Stimulated activated CD8-positive, alpha-beta memory T cell treated with anti-CD3 and anti-CD28 coated beads, Interleukin-2, amount 100 ng/mL, for 1 hour (primary cell): ENCODE data around the gene SFSWAP.
"Not testable (repeated sequence)": the region's sequence is repeated elsewhere in the genome, so short reads cannot be mapped to it uniquely, and the experiment has no call there.

ENCODE experiments used
- DNase-seq, 2 donors: peaks; one replicate each; pipeline ENCODE4 v3.0.0-alpha.2; 2020; ENCODE audit warnings: low read depth in 2 of 2

SFSWAP gene

DNA sequence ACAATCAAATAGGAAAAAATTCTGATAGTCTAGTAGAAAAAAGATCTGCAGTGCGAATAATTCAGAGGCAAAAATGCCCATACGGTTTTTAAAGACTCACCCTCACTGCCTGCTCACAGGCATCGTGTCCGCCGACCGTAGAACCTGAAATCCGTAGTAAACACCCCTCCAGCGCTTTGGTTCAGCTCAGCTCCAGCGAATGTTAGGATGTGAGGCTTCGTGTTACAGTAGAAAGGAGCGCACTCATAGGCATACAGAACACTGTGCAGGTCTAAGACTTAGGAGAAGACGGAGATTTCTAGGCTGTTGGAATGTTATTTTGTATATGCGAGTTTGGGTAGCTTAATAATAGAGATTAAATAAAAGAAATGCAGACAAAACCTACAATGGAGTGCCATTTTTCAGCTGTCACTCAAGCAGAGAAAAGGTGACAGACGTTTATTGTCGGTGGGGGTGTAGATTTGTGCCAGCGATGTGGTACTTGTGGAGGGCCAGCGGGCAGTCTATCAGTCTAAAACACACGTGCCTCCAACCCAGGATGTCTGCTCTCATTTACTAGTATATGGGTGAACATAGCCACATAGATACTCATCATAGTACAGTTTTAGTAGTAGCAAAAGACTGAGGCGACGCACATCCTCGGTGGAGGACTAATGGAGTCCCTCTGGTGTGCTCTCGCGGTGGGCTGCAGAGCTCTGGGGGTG, 25.7 kb downstream of the SFSWAP start:
- DNase-seq, result no peak

DNA sequence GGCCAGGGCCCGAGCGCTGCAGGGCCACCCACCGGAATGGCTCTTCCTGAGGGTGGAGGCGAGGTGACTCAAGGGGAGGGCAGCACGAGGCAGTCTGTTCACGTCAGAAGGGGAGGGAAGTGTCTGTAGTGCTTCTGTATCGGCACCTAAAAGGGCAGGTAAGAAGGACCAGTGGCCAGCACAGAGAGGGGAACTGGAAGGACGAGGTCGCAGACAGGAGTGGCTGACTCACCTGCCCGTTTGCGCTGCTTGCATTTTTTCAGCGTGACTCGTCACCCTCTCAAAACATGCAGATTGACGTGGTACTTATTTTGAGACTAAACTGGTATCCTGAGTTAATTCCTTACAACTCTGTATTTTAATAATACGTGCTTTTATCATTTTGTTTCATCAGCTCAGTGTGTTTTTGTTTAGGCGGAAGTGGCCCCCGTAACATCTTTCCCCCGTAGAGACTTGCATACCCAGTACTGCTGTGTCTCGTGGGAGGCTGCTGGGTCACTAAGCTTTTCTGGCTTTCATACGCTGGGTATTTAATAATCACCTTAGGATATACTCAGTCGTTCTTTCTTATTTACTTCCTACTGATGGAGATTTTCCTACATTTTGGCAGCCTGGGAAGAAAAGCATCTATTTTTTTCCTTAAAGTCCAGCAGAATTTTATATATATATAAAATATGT, 26.4 kb downstream of the SFSWAP start:
- no peak for DNase-seq

DNA sequence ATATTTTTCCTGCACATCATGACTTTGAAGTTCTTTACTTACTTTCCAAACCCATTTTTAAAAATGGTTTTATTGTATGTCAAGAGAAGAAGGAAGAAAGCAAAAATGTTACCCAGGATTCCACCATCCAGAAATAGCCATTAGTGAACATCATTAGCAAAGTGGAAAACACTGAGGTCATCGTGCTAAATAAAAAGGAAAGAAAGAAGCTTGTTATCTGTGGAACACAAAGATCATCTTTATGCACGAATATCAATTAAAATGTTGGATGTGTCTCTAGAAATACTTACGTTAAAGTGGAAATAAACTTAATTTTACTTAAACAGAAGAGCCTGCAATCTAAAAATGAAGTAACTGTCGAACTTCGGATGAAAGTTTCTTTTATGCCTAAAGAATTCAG, 27.3 kb downstream of the SFSWAP start:
- DNase-seq, result no peak

GRCh38 chr12:131740626-131741025, 29.7 kb downstream of the SFSWAP start:
- no peak for DNase-seq

- not testable (repeated sequence) for DNase-seq
These were observed 31.9 kb downstream of the SFSWAP start for GRCh38 chr12:131742761-131743160.

DNA sequence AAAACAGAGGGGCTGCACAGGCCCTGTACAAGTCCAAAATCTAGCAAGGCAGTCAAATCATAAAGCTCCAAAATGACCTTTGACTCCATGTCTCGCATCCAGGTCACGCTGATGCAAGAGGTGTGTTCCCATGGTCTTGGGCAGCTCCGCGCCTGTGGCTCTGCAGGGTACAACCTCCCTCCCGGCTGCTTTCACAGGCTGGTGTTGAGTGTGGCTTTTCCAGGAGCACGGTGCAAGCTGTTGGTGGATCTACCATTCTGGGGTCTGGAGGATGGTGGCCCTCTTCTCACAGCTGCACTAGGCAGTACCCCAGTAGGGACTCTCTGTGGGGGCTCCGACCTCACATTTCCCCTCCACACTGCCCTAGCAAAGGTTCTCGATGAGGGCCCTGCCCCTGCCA, 32.5 kb downstream of the SFSWAP start:
- not testable (repeated sequence) for DNase-seq

GRCh38 chr12:131743880-131744279, 33.0 kb downstream of the SFSWAP start:
- not testable (repeated sequence) for DNase-seq

- not testable (repeated sequence) for DNase-seq
These were observed 33.8 kb downstream of the SFSWAP start for GRCh38 chr12:131744675-131745074.

DNA sequence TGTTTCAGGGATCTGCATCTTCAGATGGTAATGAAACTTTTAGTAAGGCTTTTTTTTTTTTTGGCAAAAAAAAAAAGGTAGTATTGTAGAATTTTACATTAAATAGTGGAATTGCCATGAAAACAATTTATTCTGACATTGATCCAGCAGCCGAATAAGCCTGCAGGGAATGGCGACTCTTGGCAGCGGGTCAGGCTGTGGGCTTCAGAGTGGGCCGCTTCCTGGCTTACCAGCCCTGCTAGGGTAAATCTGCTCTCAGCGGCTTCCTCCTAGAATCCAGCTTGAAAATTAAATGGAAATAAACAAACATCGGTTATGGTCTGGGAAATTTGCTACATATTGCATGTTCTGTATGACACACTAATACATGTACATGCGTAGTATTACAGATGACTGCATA, 34.8 kb downstream of the SFSWAP start:
- no peak for DNase-seq

GRCh38 chr12:131747276-131748177, 36.6 kb downstream of the SFSWAP start:
- no peak for DNase-seq

GRCh38 chr12:131749618-131750315, 38.9 kb downstream of the SFSWAP start:
- DNase-seq, result no peak

DNA sequence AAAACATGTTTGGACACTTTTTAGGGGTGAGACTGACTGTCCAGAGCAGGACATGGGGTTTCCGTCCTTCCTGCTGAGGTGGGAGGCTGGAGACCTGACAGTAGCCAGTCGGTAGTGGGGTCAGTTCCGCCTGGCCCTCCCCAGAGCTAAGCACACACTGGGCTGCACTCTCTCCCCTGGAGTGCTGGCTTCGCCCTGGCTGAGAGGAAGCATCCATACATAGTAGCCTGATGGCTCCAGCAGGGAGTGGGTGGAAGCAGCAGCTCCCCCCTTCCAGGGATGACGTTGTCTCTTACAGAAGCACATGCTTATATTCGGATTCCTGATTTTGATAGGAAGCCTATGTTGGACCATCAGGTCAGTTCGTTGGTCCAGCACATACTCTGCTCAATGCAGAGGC, 40.4 kb downstream of the SFSWAP start:
- DNase-seq, result no peak

DNA sequence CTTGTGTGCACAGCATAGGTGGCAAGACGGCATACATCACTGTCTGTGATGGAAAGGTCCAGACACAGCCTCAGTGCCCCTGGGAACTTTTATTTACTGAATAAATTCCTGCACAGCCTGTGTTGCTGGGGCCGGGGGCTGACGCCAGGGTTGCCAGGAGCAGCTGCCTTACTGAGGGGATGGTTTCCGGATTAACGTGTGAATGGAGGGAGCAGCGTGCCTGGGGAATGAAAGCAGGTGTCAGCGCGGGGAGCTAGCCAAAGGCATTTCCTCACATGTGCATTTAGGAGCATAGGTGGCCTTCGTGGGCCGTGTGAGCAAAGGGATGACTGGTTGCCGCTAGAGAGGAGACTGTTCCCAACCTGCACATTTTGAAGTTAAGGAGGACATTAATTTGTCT, 41.6 kb downstream of the SFSWAP start:
- no peak for DNase-seq

DNA sequence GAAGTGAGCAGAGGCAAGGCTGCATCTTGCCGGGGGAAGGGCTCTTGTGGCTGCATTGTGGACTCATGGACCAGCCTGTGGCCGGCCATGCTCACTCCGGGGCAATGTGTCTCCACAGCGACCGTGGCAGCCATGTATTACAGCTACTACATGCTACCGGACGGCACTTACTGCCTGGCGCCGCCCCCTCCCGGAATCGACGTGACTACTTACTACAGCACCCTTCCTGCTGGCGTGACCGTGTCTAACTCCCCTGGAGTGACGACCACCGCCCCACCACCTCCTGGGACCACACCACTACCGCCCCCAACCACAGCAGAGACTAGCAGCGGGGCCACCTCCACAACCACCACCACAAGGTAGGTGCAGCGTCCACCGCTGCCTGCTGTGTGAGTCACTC, 42.1 kb downstream of the SFSWAP start:
- no peak for DNase-seq

GRCh38 chr12:131753757-131754156, 42.9 kb downstream of the SFSWAP start:
- DNase-seq, result no peak

DNA sequence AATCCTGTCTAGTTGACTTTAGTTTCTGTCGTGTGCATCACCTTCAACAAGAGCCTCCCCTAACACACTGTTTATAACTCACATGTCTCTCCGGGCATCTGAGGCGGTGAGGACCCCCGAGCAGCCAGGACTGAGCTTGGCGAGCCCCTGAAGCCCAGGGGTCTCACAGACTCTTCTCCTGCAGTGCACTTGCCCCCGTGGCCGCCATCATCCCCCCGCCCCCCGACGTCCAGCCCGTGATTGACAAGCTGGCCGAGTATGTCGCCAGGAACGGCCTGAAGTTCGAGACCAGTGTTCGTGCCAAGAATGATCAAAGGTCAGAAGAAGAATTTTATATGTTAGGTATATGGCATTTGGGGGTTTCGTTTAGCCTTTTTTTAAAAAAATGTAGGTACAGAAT, 43.3 kb downstream of the SFSWAP start:
- DNase-seq, result no peak

GRCh38 chr12:131755305-131756113, 44.6 kb downstream of the SFSWAP start:
- no peak for DNase-seq

- DNase-seq, result no peak
These were observed 45.6 kb downstream of the SFSWAP start for GRCh38 chr12:131756441-131756840.

DNA sequence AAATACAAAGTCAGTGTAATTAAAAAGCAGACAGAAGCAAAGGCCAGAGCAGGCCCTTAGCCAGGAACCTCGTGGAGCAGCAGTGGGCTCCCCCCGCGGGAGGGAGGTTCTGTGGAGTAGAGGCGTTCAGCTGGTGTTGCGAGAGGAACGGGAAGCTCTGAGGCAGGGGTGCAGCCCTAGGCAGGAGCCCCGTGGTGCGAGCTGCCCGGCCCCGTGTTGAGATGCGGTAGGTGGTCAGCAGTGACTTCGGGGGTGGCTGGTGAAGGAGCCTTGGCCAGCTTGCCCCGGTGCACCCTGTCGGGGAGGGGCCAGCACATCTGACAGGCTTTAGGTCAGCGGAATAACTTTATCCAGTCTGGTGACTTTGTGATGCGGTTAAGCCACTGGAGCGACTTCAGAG, 46.2 kb downstream of the SFSWAP start:
- no peak for DNase-seq

DNA sequence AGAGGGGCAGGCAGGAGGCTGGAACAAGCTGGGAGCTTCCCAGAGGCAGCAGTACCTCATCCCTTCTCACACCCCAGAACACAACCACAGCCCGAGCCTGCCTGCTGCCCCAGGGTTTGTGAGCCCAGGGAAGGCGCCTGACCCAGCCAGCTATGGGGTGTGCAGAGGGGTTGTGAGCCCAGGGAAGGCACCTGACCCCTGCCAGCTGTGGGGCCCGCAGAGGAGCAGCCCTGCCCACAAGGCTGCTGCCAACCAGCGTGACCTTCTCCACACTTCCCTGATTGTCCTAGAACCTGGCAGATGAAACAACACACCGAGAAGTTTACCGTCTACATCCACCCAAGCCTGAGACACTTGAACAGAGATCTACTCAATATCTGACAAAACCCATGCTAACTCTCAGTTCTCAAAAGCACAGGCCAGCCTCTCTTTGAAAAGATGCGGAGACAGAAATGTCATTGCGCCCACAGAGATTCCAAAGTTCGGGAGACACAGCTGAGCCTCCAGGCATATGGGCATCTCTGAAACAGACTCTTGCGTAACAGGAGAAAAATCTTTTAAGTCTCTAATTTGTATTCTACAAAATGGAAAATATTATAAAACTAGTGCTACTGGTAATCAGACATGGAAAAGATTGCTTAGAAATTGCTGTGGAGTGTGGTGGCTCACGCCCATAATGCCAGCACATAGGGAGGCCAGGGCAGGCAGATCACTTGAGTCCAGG, 47.3 kb downstream of the SFSWAP start:
- DNase-seq, result no peak
